ENCODE results near the gene KCP.

The KCP gene

GRCh38 chr7:128874140-128875031 is 36.1 kb downstream of the KCP start:
- TF ChIP-seq CTCF (conservative IDR thresholded peaks at IDR 0.05; ENCODE audit: low read depth) = no peak
- H3K27ac ChIP-seq = no peak overlapping the region
- CTCF ChIA-PET = interaction anchor here (2.1 kb wide), 1 partner anchor 9 kb away, joined by 13 read pairs; no protein-coding TSS in a partner anchor
- POLR2A ChIA-PET (ENCODE audit: low non-redundant PET) = no interaction called here
- DNase-seq (ENCODE audit: low spot score) = no peak

- TF ChIP-seq CTCF (conservative IDR thresholded peaks at IDR 0.05; ENCODE audit: low read depth) = no peak
- no peak overlapping the region for H3K27ac ChIP-seq
- POLR2A ChIA-PET (ENCODE audit: low non-redundant PET) = no interaction called here
- DNase-seq (ENCODE audit: low spot score) = no peak
- CTCF ChIA-PET = interaction anchor here (0.6 to 1.9 kb wide), 2 partner anchors 11 to 100 kb away, joined by 4 to 9 read pairs; no protein-coding TSS in a partner anchor
Observed at GRCh38 chr7:128873234-128873633, 37.3 kb downstream of the KCP start.

GRCh38 chr7:128872394-128872824 is 38.1 kb downstream of the KCP start:
- no peak for TF ChIP-seq CTCF (conservative IDR thresholded peaks at IDR 0.05; ENCODE audit: low read depth)
- DNase-seq (ENCODE audit: low spot score) = peak; percentile 54
- CTCF ChIA-PET = interaction anchor here (1.9 kb wide), 1 partner anchor 11 kb away, joined by 9 read pairs; no protein-coding TSS in a partner anchor

GRCh38 chr7:128871050-128871449 is 39.5 kb downstream of the KCP start:
- no peak for DNase-seq (ENCODE audit: low spot score)
- ChIA-PET POLR2A (ENCODE audit: low non-redundant PET) (no interaction called here), CTCF (no interaction called here)
- no peak overlapping the region for H3K27ac ChIP-seq
- no peak for TF ChIP-seq CTCF (conservative IDR thresholded peaks at IDR 0.05; ENCODE audit: low read depth)

More at GRCh38 chr7:128872394-128872824, 38.1 kb downstream of the KCP start:
- POLR2A ChIA-PET (ENCODE audit: low non-redundant PET) = no interaction called here
- H3K27ac ChIP-seq = no peak overlapping the region

GRCh38 chr7:128869944-128870285 is 40.6 kb downstream of the KCP start:
- no peak for DNase-seq (ENCODE audit: low spot score)
- H3K27ac ChIP-seq = no peak overlapping the region
- no peak for TF ChIP-seq CTCF (conservative IDR thresholded peaks at IDR 0.05; ENCODE audit: low read depth)
- CTCF ChIA-PET = no interaction called here
- POLR2A ChIA-PET (ENCODE audit: low non-redundant PET) = no interaction called here

- no peak for DNase-seq (ENCODE audit: low spot score)
- CTCF ChIA-PET = interaction anchor here (0.6 kb wide), 1 partner anchor 41 kb away, joined by 3 read pairs; no protein-coding TSS in a partner anchor
- H3K27ac ChIP-seq = peak overlapping the region; percentile 71
- POLR2A ChIA-PET (ENCODE audit: low non-redundant PET) = no interaction called here
- peak; percentile 70 for TF ChIP-seq CTCF (conservative IDR thresholded peaks at IDR 0.05; ENCODE audit: low read depth)
Observed at GRCh38 chr7:128869138-128869943, 41.2 kb downstream of the KCP start.
